Neural cell (in vitro differentiated cells): ENCODE data around the gene GPRC6A. TPM values are rescaled to one million over a fixed set of nuclear protein-coding genes. Genes with fewer than 3 reads are reported as not detected.

ENCODE experiments used
- H2AFZ ChIP-seq: fragments of 200-600, 300-800 bp; sonication (generic), shearing (Covaris generic); 2 replicates; pipeline ENCODE4 v1.6.0; 2014; ENCODE audit warnings: low read depth, mild to moderate bottlenecking, antibody characterized with exemption, low read length, moderate library complexity
- H3F3A ChIP-seq: fragments of 200-600 bp; shearing (Covaris generic); 2 replicates; pipeline ENCODE4 v1.6.1; 2016; ENCODE audit warnings: mild to moderate bottlenecking, moderate library complexity, mixed read lengths, antibody characterized with exemption, low read length; ENCODE audit not compliant: insufficient read depth, poor library complexity, severe bottlenecking
- H3K27ac ChIP-seq: fragments of 200-600, 300-800 bp; sonication (generic), shearing (Covaris generic); 2 replicates; pipeline ENCODE4 v1.5.1; 2014; ENCODE audit warnings: mild to moderate bottlenecking, low read length, moderate library complexity
- H3K27me3 ChIP-seq: fragments of 300-800, 200-600 bp; sonication (generic), shearing (Covaris generic); 2 replicates; pipeline ENCODE4 v1.6.0; 2014; ENCODE audit warnings: mild to moderate bottlenecking, low read depth, low read length, moderate library complexity; ENCODE audit not compliant: insufficient read depth
- H3K36me3 ChIP-seq: fragments of 300-800, 200-600 bp; sonication (generic), shearing (Covaris generic); 2 replicates; pipeline ENCODE4 v1.5.1; 2014; ENCODE audit warnings: mild to moderate bottlenecking, antibody characterized with exemption, low read length, moderate library complexity; ENCODE audit not compliant: insufficient read depth
- H3K4me2 ChIP-seq: fragments of 300-800, 200-600 bp; sonication (generic), shearing (Covaris generic); 2 replicates; pipeline ENCODE4 v1.6.0; 2014; ENCODE audit warnings: mild to moderate bottlenecking, low read length
- H3K4me3 ChIP-seq: fragments of 300-800, 200-600 bp; sonication (generic), shearing (Covaris generic); 2 replicates; pipeline ENCODE4 v1.5.1; 2014; ENCODE audit warnings: mild to moderate bottlenecking, low read length, moderate library complexity
- H3K79me2 ChIP-seq: fragments of 200-600 bp; shearing (Covaris generic); replicated peaks from 2 replicates; pipeline ENCODE4 v1.6.0; 2014; ENCODE audit warnings: mild to moderate bottlenecking, low read length, moderate library complexity; ENCODE audit not compliant: insufficient read depth
- H3K9ac ChIP-seq: fragments of 300-800, 200-600 bp; sonication (generic), shearing (Covaris generic); 2 replicates; pipeline ENCODE4 v1.6.1; 2016; ENCODE audit warnings: mild to moderate bottlenecking, low read length, mixed read lengths
- H3K9me2 ChIP-seq: fragments of 200-600 bp; shearing (Covaris generic); 2 replicates; pipeline ENCODE4 v1.6.1; 2016; ENCODE audit warnings: mild to moderate bottlenecking, low read length, mixed read lengths; ENCODE audit not compliant: insufficient read depth
- H3K9me3 ChIP-seq: fragments of 200-600, 300-800 bp; sonication (generic), shearing (Covaris generic); 2 replicates; pipeline ENCODE4 v1.6.1; 2016; ENCODE audit warnings: mild to moderate bottlenecking, mixed run types, low read length, moderate library complexity, mixed read lengths
- H4K20me1 ChIP-seq: fragments of 200-600 bp; shearing (Covaris generic); 2 replicates; pipeline ENCODE4 v1.6.1; 2016; ENCODE audit warnings: mild to moderate bottlenecking, mixed run types; ENCODE audit not compliant: insufficient read depth
- EP300 ChIP-seq: fragments of 450-650 bp; conservative IDR thresholded peaks from 2 replicates; pipeline ENCODE4 v1.6.1; 2014; ENCODE audit warnings: antibody characterized with exemption, mild to moderate bottlenecking, moderate library complexity; ENCODE audit not compliant: poor library complexity, severe bottlenecking
- EZH2 ChIP-seq: fragments of 200-600, 300-800 bp; shearing (Covaris generic), sonication (generic); IDR thresholded peaks from 2 replicates; pipeline ENCODE4 v1.6.1; 2014; ENCODE audit warnings: antibody characterized with exemption, low read length, borderline replicate concordance, mild to moderate bottlenecking; ENCODE audit not compliant: insufficient read depth, poor library complexity, severe bottlenecking
- MXI1 ChIP-seq: fragments of 450-650 bp; conservative IDR thresholded peaks from 2 replicates; pipeline ENCODE4 v1.6.1; 2014; ENCODE audit warnings: antibody characterized with exemption, mild to moderate bottlenecking; ENCODE audit not compliant: poor library complexity, severe bottlenecking
- POLR2AphosphoS5 ChIP-seq: IDR thresholded peaks from 2 replicates; pipeline ENCODE4 v1.6.1; 2012
- RAD21 ChIP-seq: fragments of 450-650 bp; conservative IDR thresholded peaks from 2 replicates; pipeline ENCODE4 v1.6.1; 2014; ENCODE audit warnings: antibody characterized with exemption, mild to moderate bottlenecking, moderate library complexity
- REST ChIP-seq: IDR thresholded peaks from 2 replicates; pipeline ENCODE4 v1.6.1; 2012; ENCODE audit warnings: borderline replicate concordance
- SMC3 ChIP-seq: fragments of 450-650 bp; conservative IDR thresholded peaks from 2 replicates; pipeline ENCODE4 v1.6.1; 2014; ENCODE audit warnings: antibody characterized with exemption, mild to moderate bottlenecking, moderate library complexity; ENCODE audit not compliant: poor library complexity
- TAF1 ChIP-seq: IDR thresholded peaks from 2 replicates; pipeline ENCODE4 v1.6.1; 2012; ENCODE audit warnings: low read depth
- polyA minus RNA-seq: library from RNA; depleted of rRNA, polyadenylated mRNA; stranded (reverse); fragments of >200 nt; gene quantifications from 2 replicates; pipeline ENCODE4 v1.2.3, GENCODE V29; 2014
- polyA plus RNA-seq: library from polyadenylated mRNA; depleted of rRNA; stranded (reverse); fragments of >200 nt; gene quantifications from 2 replicates; pipeline ENCODE4 v1.2.3, GENCODE V29; 2014
- TF ChIP-seq, protein P1 (sequence below): fragments of 450-650 bp; IDR thresholded peaks from 2 replicates; pipeline ENCODE4 v1.5.1; 2014; ENCODE audit warnings: antibody characterized with exemption, mild to moderate bottlenecking, moderate library complexity; ENCODE audit not compliant: poor library complexity, severe bottlenecking

Gene GPRC6A
- not detected in 2 replicates for polyA plus RNA-seq
- polyA minus RNA-seq, result not detected in 2 replicates

DNA sequence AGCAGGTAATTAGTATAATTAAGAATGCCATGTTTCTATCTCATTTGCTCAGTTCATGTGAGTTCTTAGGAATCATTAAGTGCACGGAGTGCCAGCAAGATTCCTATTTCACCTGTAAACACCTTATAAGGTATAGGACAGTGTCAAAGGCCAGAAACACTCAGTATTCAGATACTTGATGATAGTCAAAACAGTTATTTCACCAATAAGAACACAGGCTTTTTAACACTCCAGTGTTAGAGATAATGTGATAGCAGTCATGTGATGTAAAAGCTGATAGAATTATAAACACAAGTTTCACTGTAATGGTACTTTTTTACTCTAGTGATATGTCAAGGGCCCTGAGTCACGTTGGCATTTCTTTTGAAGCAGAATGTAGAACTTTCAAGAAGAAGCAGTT, at the start of gene GPRC6A:
GPRC6A (minus strand) TSS at position 101 of the 400 bp plus-strand sequence; CDS start at position 31, 70 bp downstream.
- no peak for TF ChIP-seq TAF1
- TF ChIP-seq POLR2AphosphoS5, result no peak
- no peak for TF ChIP-seq MXI1

DNA sequence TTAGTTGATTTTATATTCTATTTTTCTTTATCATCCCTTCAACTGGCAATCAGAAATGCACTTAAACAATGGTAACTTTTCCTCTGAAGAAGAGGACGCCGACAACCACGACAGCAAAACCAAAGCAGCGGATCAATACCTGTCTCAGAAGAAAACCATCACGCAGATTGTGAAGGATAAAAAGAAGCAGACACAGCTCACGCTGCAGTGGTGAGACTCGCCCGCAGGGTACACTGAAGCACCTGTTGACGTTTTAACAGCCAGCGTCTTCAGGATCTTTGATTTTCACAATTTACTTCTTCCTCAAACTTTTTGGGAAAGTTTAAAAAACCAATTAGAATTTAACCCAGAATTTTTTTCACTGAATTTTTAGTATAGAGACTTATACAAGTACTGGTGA, 48.9 kb upstream of the GPRC6A start:
- Histone ChIP-seq H3K79me2 (no peaks in the 10 kb centered on the region), H4K20me1 (no peaks in the 10 kb centered on the region), H3K4me3 (peak overlapping the region; percentile 66), H3K9ac (no peak overlapping the region), H3K36me3 (no peaks in the 10 kb centered on the region), H2AFZ (no peak overlapping the region), H3K4me2 (peak overlapping the region; percentile 63), H3K9me3 (no peaks in the 10 kb centered on the region), H3K27me3 (peaks cover 71% of the 10 kb centered on the region), H3F3A (no peaks in the 10 kb centered on the region), H3K27ac (no peak overlapping the region), H3K9me2 (no peaks in the 10 kb centered on the region)
- TF ChIP-seq EP300 (no peak), REST (no peak), POLR2AphosphoS5 (no peak), SMC3 (no peak), EZH2 (no peak), RAD21 (no peak)
- TF ChIP-seq, protein P1, sequence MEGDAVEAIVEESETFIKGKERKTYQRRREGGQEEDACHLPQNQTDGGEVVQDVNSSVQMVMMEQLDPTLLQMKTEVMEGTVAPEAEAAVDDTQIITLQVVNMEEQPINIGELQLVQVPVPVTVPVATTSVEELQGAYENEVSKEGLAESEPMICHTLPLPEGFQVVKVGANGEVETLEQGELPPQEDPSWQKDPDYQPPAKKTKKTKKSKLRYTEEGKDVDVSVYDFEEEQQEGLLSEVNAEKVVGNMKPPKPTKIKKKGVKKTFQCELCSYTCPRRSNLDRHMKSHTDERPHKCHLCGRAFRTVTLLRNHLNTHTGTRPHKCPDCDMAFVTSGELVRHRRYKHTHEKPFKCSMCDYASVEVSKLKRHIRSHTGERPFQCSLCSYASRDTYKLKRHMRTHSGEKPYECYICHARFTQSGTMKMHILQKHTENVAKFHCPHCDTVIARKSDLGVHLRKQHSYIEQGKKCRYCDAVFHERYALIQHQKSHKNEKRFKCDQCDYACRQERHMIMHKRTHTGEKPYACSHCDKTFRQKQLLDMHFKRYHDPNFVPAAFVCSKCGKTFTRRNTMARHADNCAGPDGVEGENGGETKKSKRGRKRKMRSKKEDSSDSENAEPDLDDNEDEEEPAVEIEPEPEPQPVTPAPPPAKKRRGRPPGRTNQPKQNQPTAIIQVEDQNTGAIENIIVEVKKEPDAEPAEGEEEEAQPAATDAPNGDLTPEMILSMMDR, result peak; percentile 12

More for the DNA sequence above, at the start of gene GPRC6A:
- no peaks in the 10 kb centered on the region for H3K9me2 ChIP-seq
- no peaks in the 10 kb centered on the region for H3K9me3 ChIP-seq
- no peak within 1 kb of the TSS for H2AFZ ChIP-seq
- no peak within 1 kb of the TSS for H3K4me2 ChIP-seq
- H3K9ac ChIP-seq, result no peak within 1 kb of the TSS
- no peaks in the 10 kb centered on the region for H4K20me1 ChIP-seq
- H3K79me2 ChIP-seq, result no peaks in the 10 kb centered on the region
- H3K36me3 ChIP-seq, result no peaks in the 10 kb centered on the region
- H3K27ac ChIP-seq, result no peak within 1 kb of the TSS
- H3K27me3 ChIP-seq, result no peaks in the 10 kb centered on the region
- no peaks in the 10 kb centered on the region for H3F3A ChIP-seq
- H3K4me3 ChIP-seq, result no peak within 1 kb of the TSS
